ENCODE results near the gene NCL.

NCL gene

GRCh38 chr2:231413456-231413855 lies 50.8 kb downstream of the NCL start:
- no peak for TF ChIP-seq CTCF (IDR thresholded peaks at IDR 0.05)

GRCh38 chr2:231412618-231412963 lies 51.7 kb downstream of the NCL start:
- no peak; the same call in 1 of the 2 replicates for TF ChIP-seq CTCF (IDR thresholded peaks at IDR 0.05)

GRCh38 chr2:231411831-231412617 lies 52.3 kb downstream of the NCL start:
- TF ChIP-seq CTCF (IDR thresholded peaks at IDR 0.05), result peak; percentile 51

- no peak for TF ChIP-seq CTCF (IDR thresholded peaks at IDR 0.05)
Observed at GRCh38 chr2:231411237-231411636, 53.0 kb downstream of the NCL start.

GRCh38 chr2:231410293-231411004 lies 53.8 kb downstream of the NCL start:
- peak; percentile 23; the same call in 1 of the 2 replicates for TF ChIP-seq CTCF (IDR thresholded peaks at IDR 0.05)

- no peak for TF ChIP-seq CTCF (IDR thresholded peaks at IDR 0.05)
Observed at GRCh38 chr2:231409776-231410175, 54.5 kb downstream of the NCL start.

- TF ChIP-seq CTCF (IDR thresholded peaks at IDR 0.05), result peak; percentile 63
Observed at GRCh38 chr2:231405601-231406367, 58.5 kb downstream of the NCL start.

Data from LNCAP (cell line).